Liver (tissue), 3 donors: ENCODE data around the gene RAB30.

Experiments used
- CTCF ChIP-seq: fragments of 150-350 bp; IDR thresholded peaks from 2 replicates; pipeline ENCODE4 v1.5.1; 2017; ENCODE audit warnings: improper control_type of control experiment, low read depth, low read length; ENCODE audit not compliant: missing input control
- EGR1 ChIP-seq, 2 donors: IDR thresholded peaks; 2 replicates each; pipeline ENCODE4 v1.6.1; 2016 to 2018; ENCODE audit warnings: antibody characterized with exemption in 2 of 2, low read depth in 2 of 2
- FOXA2 ChIP-seq: IDR thresholded peaks from 2 replicates; pipeline ENCODE4 v1.6.1; 2016; ENCODE audit warnings: antibody characterized with exemption
- GABPA ChIP-seq, 2 donors: IDR thresholded peaks in 1 of 2; conservative IDR thresholded peaks in 1 of 2; 2 replicates each; pipeline ENCODE4 v1.6.1; 2016; ENCODE audit warnings: antibody characterized with exemption in 2 of 2, mild to moderate bottlenecking in 1 of 2, moderate library complexity in 1 of 2
- HNF4A ChIP-seq, 2 donors: conservative IDR thresholded peaks; 2 replicates each; pipeline ENCODE4 v1.6.1; 2016; ENCODE audit warnings: antibody characterized with exemption in 2 of 2, mild to moderate bottlenecking in 2 of 2
- JUND ChIP-seq, 2 donors: IDR thresholded peaks; 2 replicates each; pipeline ENCODE4 v1.6.1; 2016; ENCODE audit warnings: antibody characterized with exemption in 2 of 2
- RAD21 ChIP-seq, 2 donors: IDR thresholded peaks; 2 replicates each; pipeline ENCODE4 v1.6.1; 2016; ENCODE audit warnings: antibody characterized with exemption in 2 of 2, mild to moderate bottlenecking in 2 of 2
- SP1 ChIP-seq: IDR thresholded peaks from 2 replicates; pipeline ENCODE4 v1.6.1; 2018; ENCODE audit warnings: antibody characterized with exemption, mild to moderate bottlenecking
- TAF1 ChIP-seq: conservative IDR thresholded peaks from 2 replicates; pipeline ENCODE4 v1.6.1; 2016; ENCODE audit warnings: antibody characterized with exemption, mild to moderate bottlenecking
- YY1 ChIP-seq: IDR thresholded peaks from 2 replicates; pipeline ENCODE4 v1.6.1; 2016; ENCODE audit warnings: antibody characterized with exemption, mild to moderate bottlenecking
- ZBTB33 ChIP-seq: IDR thresholded peaks from 2 replicates; pipeline ENCODE4 v1.6.1; 2016; ENCODE audit warnings: antibody characterized with exemption
- TF ChIP-seq, protein P1 (sequence below): IDR thresholded peaks from 2 replicates; pipeline ENCODE4 v1.6.1; 2016; ENCODE audit warnings: antibody characterized with exemption
- TF ChIP-seq, protein P2 (sequence below): IDR thresholded peaks from 2 replicates; pipeline ENCODE4 v1.6.1; 2016; ENCODE audit warnings: antibody characterized with exemption, mild to moderate bottlenecking
- TF ChIP-seq, protein P3 (sequence below): IDR thresholded peaks from 2 replicates; pipeline ENCODE4 v1.6.1; 2016; ENCODE audit warnings: antibody characterized with exemption
- donor health status: healthy.
- donor health status: healthy.

DNA sequence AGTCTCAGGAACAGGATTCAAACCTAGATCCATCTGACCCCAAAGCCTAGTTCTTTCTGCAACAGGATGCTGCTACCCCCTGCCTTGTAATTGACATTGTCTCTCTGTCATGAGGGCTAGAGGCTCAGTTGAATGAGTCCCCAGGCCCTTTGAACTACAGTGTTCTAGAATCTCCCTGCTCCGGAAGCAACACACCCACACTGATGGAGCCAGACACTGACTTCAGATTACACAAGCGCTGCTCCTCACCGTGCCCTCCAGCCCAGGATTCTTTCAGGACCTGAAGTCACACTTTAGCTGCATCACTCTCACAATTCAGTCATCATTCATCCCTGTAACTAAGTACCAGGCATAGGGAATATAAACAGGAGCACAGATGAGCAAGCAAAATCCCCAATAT is 69.6 kb downstream of the RAB30 start:
- TF ChIP-seq CTCF: no peak
- TF ChIP-seq, protein P1, sequence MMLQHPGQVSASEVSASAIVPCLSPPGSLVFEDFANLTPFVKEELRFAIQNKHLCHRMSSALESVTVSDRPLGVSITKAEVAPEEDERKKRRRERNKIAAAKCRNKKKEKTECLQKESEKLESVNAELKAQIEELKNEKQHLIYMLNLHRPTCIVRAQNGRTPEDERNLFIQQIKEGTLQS: no peak
- TF ChIP-seq, protein P2, sequence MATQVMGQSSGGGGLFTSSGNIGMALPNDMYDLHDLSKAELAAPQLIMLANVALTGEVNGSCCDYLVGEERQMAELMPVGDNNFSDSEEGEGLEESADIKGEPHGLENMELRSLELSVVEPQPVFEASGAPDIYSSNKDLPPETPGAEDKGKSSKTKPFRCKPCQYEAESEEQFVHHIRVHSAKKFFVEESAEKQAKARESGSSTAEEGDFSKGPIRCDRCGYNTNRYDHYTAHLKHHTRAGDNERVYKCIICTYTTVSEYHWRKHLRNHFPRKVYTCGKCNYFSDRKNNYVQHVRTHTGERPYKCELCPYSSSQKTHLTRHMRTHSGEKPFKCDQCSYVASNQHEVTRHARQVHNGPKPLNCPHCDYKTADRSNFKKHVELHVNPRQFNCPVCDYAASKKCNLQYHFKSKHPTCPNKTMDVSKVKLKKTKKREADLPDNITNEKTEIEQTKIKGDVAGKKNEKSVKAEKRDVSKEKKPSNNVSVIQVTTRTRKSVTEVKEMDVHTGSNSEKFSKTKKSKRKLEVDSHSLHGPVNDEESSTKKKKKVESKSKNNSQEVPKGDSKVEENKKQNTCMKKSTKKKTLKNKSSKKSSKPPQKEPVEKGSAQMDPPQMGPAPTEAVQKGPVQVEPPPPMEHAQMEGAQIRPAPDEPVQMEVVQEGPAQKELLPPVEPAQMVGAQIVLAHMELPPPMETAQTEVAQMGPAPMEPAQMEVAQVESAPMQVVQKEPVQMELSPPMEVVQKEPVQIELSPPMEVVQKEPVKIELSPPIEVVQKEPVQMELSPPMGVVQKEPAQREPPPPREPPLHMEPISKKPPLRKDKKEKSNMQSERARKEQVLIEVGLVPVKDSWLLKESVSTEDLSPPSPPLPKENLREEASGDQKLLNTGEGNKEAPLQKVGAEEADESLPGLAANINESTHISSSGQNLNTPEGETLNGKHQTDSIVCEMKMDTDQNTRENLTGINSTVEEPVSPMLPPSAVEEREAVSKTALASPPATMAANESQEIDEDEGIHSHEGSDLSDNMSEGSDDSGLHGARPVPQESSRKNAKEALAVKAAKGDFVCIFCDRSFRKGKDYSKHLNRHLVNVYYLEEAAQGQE: no peak
- TF ChIP-seq RAD21 (IDR thresholded peaks at IDR 0.05): no peak
- TF ChIP-seq, protein P3, sequence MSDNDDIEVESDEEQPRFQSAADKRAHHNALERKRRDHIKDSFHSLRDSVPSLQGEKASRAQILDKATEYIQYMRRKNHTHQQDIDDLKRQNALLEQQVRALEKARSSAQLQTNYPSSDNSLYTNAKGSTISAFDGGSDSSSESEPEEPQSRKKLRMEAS: no peak
- no peak for TF ChIP-seq TAF1
- no peak for TF ChIP-seq GABPA (IDR thresholded peaks at IDR 0.05 in 1 of 2, conservative IDR thresholded peaks at IDR 0.05 in 1 of 2)
- no peak for TF ChIP-seq EGR1 (IDR thresholded peaks at IDR 0.05; ENCODE audit: low read depth in 2 of 2)
- TF ChIP-seq SP1: no peak
- TF ChIP-seq YY1: no peak
- no peak for TF ChIP-seq ZBTB33
- TF ChIP-seq FOXA2: no peak
- TF ChIP-seq JUND (IDR thresholded peaks at IDR 0.05): no peak
- TF ChIP-seq HNF4A (conservative IDR thresholded peaks at IDR 0.05): no peak
